Peyer's patch (tissue), 4 donors: ENCODE measurements around the gene TUBB4A. TPM values are rescaled to one million over a fixed set of nuclear protein-coding genes. Genes with fewer than 3 reads are reported as not detected.

Source experiments
- DNase-seq, 3 donors: peaks; one replicate each; pipeline ENCODE4 v3.0.0-alpha.2; 2017 to 2019
- H3K27ac ChIP-seq, 4 donors: fragments of 200-600 bp; sonication (generic); one replicate each; pipeline ENCODE4 v1.5.1; 2016 to 2019
- H3K27me3 ChIP-seq, 2 donors: fragments of 200-600 bp; sonication (generic); one replicate each; pipeline ENCODE4 v1.5.1; 2019
- H3K36me3 ChIP-seq, 3 donors: fragments of 200-600 bp; sonication (generic); one replicate each; pipeline ENCODE4 v1.5.1; 2016 to 2019
- H3K4me1 ChIP-seq, 4 donors: fragments of 200-600 bp; sonication (generic); one replicate each; pipeline ENCODE4 v1.5.1; 2016 to 2019
- H3K4me3 ChIP-seq, 4 donors: fragments of 200-600 bp; sonication (generic); 1 replicate in 3 of 4; 2 replicates in 1 of 4; pipeline ENCODE4 v1.5.1; 2016 to 2019; ENCODE audit warnings: mild to moderate bottlenecking in 1 of 4
- H3K9me3 ChIP-seq, 4 donors: fragments of 200-600 bp; sonication (generic); one replicate each; pipeline ENCODE4 v1.5.1; 2016 to 2019; ENCODE audit warnings: mild to moderate bottlenecking in 1 of 4
- POLR2A ChIP-seq, 2 donors: fragments of 450-650 bp; IDR thresholded peaks; one replicate each; pipeline ENCODE4 v1.5.1; 2017; ENCODE audit warnings: antibody characterized with exemption in 2 of 2, mild to moderate bottlenecking in 2 of 2, moderate library complexity in 2 of 2
- total RNA-seq, 4 donors: library from RNA; depleted of rRNA; stranded (reverse); fragments of >200 nt; gene quantifications; one replicate each; pipeline ENCODE4 v1.1.0, GENCODE V29; 2016
- TF ChIP-seq, protein P1 (sequence below), 6 experiments: fragments of 450-650 bp in 4 of 6; fragments of 200-600 bp in 2 of 6; sonication (generic) in 1 of 6; IDR thresholded peaks; one replicate each; pipeline ENCODE4 v1.5.1; 2017 to 2019; ENCODE audit warnings: antibody characterized with exemption in 6 of 6, mild to moderate bottlenecking in 3 of 6, moderate library complexity in 1 of 6

TUBB4A gene
- total RNA-seq, 4 donors from 2014 or later, result 0.54 to 1.6 TPM; not detected in 2

DNA sequence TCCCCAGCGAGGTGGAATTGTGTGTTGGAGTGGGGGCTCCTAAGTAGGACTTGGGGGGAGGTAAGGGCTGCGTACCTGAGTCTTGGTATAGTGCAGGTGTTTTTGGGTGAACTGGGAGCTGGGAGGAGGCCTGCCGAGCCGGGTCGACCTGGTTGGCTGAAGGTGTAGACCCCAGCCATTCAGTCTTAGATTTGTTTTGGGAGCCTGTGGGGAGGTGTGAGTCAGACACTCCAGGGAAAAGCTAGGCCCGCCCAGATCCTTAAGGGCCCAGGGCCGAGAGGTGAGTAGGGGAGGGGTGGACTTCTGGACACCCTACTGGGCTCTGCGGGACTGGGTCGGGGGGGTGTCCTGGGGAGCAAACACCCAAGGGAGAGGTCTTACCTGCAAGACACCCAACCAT, 37.1 kb downstream of the TUBB4A start:
- DNase-seq, result no peak
- no peaks in the 10 kb centered on the region for H3K27me3 ChIP-seq
- TF ChIP-seq, protein P1, sequence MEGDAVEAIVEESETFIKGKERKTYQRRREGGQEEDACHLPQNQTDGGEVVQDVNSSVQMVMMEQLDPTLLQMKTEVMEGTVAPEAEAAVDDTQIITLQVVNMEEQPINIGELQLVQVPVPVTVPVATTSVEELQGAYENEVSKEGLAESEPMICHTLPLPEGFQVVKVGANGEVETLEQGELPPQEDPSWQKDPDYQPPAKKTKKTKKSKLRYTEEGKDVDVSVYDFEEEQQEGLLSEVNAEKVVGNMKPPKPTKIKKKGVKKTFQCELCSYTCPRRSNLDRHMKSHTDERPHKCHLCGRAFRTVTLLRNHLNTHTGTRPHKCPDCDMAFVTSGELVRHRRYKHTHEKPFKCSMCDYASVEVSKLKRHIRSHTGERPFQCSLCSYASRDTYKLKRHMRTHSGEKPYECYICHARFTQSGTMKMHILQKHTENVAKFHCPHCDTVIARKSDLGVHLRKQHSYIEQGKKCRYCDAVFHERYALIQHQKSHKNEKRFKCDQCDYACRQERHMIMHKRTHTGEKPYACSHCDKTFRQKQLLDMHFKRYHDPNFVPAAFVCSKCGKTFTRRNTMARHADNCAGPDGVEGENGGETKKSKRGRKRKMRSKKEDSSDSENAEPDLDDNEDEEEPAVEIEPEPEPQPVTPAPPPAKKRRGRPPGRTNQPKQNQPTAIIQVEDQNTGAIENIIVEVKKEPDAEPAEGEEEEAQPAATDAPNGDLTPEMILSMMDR (IDR thresholded peaks at IDR 0.05), result no peak
- no peak for TF ChIP-seq POLR2A (IDR thresholded peaks at IDR 0.05)
- H3K4me1 ChIP-seq, result peaks cover 0 to 3% (median 0%) of the 10 kb centered on the region in 4 donors
- peak overlapping the region in 3 of 4 donors; percentile 84 to 93 (median 86) for H3K27ac ChIP-seq
- H3K4me3 ChIP-seq, result peak overlapping the region in 3 of 4 donors; percentile 50 to 76 (median 61)
- peaks cover 0 to 17% (median 0%) of the 10 kb centered on the region in 3 donors for H3K36me3 ChIP-seq
- no peaks in the 10 kb centered on the region for H3K9me3 ChIP-seq

GRCh38 chr19:6464070-6464873, 37.8 kb downstream of the TUBB4A start, which contains the start of gene CRB3:
CRB3 (plus strand) TSS chr19:6464271; CDS start chr19:6464702, 431 bp downstream.
- DNase-seq, result peak; percentile 68 to 99 (median 95)
- H3K27me3 ChIP-seq, result no peaks in the 10 kb centered on the region
- no peaks in the 10 kb centered on the region for H3K9me3 ChIP-seq
- H3K36me3 ChIP-seq, result peaks cover 0 to 14% (median 0%) of the 10 kb centered on the region in 3 donors
- H3K4me1 ChIP-seq, result peaks cover 0 to 5% (median 2%) of the 10 kb centered on the region in 4 donors
- TF ChIP-seq POLR2A (IDR thresholded peaks at IDR 0.05), result peak; percentile 80 to 88
- TF ChIP-seq, protein P1 (IDR thresholded peaks at IDR 0.05), result peak in 1 of 6 experiments; percentile 1
- H3K4me3 ChIP-seq, result peak within 1 kb of the TSS; percentile 42 to 76 (median 56)
- peak within 1 kb of the TSS; percentile 38 to 93 (median 85) for H3K27ac ChIP-seq

GRCh38 chr19:6460099-6460884, 41.8 kb downstream of the TUBB4A start:
- Histone ChIP-seq H3K4me1 (peaks cover 0 to 13% (median 8%) of the 10 kb centered on the region in 4 donors), H3K27me3 (no peaks in the 10 kb centered on the region), H3K27ac (peak overlapping the region; percentile 85 to 94 (median 90)), H3K9me3 (no peaks in the 10 kb centered on the region), H3K4me3 (peak overlapping the region; percentile 78 to 98 (median 78)), H3K36me3 (peaks cover 0 to 18% (median 0%) of the 10 kb centered on the region in 3 donors)
- DNase-seq, result peak; percentile 96 to 99 (median 98)
- peak; percentile 61 to 76 for TF ChIP-seq POLR2A (IDR thresholded peaks at IDR 0.05)
- TF ChIP-seq, protein P1 (IDR thresholded peaks at IDR 0.05), result peak; percentile 59 to 87 (median 82)

- peak; percentile 29 to 34 for TF ChIP-seq POLR2A (IDR thresholded peaks at IDR 0.05)
- TF ChIP-seq, protein P1 (IDR thresholded peaks at IDR 0.05), result no peak
- no peaks in the 10 kb centered on the region for H3K27me3 ChIP-seq
- peak within 1 kb of the TSS; percentile 85 to 94 (median 90) for H3K27ac ChIP-seq
- DNase-seq, result peak; percentile 51 to 88 (median 81)
- no peaks in the 10 kb centered on the region for H3K9me3 ChIP-seq
- peaks cover 0 to 26% (median 0%) of the 10 kb centered on the region in 3 donors for H3K36me3 ChIP-seq
- peak within 1 kb of the TSS; percentile 78 to 98 (median 78) for H3K4me3 ChIP-seq
- peaks cover 0 to 13% (median 8%) of the 10 kb centered on the region in 4 donors for H3K4me1 ChIP-seq
Measured at GRCh38 chr19:6459262-6460098, 42.6 kb downstream of the TUBB4A start, which contains the start of gene SLC25A23. SLC25A23 (minus strand) TSS chr19:6459792; CDS start chr19:6459628, 164 bp downstream.
